Activated CD4-positive, alpha-beta T cell treated with anti-CD3 and anti-CD28 coated beads, Interleukin-2, amount 50 U/mL, for 48 hours (primary cell): ENCODE results near the gene ASB2.

ENCODE experiments used
- DNase-seq, 2 experiments: peaks; one replicate each; pipeline ENCODE4 v3.0.0-alpha.2; 2020

ASB2 gene

DNA sequence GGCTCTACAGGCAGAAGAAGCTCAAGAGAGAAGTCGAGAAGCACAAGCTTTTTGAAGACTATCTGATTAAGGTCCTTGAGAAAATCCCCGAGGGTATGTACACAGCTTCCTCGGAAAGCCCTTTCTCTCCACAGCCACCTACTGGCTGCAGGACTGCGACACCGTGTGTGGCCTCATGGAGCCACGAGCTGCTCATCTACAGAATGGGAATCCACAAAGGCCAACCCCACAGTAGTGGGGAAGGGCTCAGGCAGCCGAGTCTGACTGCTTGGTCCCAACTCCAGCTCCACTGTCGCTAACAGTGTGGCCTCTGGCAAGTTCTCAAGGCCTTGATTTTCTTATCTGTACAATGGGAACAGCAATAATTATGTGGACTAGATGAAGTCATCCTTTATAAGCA, 23.2 kb upstream of the ASB2 start:
- DNase-seq, result no peak

DNA sequence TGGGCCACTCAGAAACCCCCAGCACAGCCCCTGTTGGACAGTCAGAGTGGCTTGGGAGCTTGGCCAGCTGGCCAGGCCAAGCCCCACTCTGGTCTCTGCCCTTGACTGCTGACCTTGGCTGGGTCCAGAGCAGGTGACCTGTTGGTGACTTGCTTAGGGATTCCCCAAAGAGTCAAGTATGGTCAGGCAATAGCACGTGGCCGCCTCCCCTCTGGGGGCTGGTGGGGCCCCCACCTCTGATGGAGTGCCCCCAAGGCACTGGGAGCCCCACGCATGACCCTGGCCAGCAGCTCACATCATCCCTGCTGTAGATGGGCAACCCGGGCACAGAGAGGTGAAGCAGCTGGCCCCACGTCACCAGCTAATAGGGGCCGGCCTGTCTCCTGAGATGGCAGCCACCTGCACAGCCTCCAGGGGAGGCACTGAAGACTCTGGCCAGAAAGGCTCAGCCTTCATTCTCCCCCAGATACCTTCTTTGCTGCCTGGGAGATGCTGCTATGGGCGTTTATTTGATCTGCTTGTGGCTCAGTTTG, 22.6 kb upstream of the ASB2 start:
- DNase-seq, result no peak

DNA sequence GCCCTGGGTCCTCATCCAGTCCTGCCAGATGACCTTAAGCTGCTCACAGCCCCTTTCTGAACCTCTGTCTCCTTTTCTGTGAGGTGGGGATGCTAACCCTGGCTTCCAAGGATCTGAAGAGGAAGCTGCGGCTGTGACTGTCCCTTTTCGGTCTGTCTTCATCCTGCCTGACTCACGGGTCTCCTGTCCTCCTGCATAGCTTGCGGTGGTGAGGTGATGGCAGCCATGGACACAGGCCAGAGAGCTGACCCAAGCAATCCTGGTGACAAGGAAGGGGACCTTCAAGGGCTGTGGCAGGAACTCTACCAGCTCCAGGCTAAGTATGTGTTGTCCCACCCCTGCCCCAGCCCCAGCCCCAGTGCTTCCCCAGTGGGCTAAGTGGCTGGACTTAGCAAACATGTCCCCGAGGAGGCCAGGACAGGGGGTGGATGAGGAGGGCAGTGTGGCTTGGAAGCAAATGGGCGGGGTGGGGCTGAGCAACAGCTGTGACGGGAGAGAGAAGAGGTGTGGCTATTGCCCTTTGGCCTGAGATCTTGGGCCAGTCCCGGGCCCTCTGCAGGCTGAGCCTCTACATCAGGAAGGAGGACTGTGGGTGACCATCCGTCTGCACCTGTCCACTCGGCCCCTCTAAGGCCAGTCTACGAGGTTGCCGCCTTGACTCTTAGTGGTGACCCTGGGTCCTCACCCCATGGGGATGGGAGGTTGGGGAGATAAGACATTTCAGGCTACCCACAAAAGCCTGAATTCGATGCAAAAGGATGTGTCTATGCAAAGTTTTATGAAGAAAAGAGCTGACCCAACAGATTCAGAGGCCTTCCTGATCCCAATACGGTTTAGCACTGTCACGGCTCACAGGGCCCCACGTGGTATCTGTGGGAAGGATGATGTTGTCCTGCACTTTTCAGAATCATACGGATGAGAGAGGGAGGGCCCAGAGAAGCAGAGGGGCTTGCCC, 21.8 kb upstream of the ASB2 start:
- DNase-seq, result no peak

DNA sequence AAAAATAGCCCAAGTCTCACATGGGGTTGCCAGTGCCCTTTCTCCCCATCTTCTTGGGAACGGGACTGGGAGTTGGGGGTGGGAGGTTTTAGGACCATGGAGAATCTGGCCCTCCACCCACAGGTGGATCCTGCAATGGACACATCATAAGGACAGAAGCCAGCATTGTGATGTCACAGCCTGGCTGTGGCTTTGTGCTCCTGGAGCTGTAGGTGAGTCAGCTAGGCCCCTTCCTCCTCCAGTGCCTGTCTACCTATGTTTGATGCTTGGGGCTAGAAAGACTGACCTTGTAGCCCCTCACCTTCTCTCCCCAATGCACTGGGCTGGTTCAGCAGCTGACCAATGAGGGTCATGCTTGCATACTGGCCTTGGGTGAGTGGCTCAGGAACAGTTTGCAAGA, 20.7 kb upstream of the ASB2 start, which contains the start of gene CCDC197:
CCDC197 (plus strand) TSS at position 220 of the 400 bp plus-strand sequence. CDS start 831 bp downstream, outside the sequence.
- DNase-seq, result peak in 1 of 2 experiments; percentile 44

DNA sequence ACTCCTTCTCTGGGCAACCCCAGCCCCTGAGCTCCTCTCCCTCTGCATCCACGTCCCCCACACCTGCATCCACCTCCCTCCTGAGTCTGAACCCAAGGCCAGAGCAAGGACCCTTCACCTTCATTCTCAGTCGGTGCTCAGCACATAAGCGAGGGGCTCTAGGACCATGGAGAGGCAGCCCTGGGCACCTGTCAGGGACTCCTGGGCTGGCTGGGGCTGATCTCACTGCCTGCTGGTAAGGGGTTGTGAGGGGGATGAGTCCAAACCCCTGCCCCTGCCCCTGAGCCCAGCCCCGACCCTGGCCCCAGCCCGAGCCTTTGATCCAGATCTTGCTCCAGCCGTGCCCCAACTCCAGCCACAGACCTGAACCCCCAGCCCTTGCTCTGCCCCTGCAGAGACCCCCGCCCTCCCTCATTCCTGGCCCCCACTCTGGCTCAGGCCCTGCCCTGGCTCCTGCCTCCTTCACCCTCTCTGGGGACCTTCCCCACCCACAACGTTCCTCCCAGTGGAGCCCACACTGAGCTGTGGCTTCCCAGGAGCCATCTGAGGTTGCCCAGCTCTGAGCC, 19.8 kb upstream of the ASB2 start:
- no peak for DNase-seq

DNA sequence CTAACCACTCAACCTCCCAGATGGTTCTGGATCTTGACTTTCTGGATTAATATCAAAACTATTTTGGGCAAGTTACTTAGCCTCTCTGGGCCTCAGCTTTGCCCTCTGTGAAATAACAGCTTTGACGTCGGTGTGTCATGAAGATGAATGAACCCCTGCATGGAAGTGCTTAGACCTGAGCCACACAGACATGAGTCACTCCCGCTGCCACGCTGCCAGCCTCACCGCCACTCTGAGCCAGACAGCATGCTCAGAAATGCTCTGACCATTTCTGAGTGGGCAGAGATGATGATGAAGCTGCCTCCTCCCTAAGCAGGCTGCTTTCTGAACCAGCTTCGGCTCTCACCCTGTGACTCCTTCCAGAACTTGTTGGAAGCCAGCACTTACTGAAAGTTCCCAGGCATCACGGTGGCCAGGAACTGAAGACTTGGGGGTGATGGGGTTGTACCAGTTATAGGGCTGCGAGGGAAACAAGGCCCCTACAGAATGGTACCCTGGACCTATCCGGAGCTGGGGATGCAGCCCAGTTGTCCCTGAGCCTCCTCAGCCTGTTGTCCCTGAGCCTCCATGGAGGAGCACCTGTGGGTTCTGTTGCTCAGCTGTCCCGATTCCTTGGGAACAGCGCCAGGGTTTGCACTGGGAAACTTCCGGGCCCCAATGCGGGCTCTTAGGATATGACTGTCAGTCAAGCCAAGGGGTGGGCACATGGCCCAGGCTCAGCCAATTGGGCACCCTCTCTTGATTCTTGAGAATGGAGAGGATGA, 18.7 kb upstream of the ASB2 start:
- peak; percentile 70 to 77 for DNase-seq

DNA sequence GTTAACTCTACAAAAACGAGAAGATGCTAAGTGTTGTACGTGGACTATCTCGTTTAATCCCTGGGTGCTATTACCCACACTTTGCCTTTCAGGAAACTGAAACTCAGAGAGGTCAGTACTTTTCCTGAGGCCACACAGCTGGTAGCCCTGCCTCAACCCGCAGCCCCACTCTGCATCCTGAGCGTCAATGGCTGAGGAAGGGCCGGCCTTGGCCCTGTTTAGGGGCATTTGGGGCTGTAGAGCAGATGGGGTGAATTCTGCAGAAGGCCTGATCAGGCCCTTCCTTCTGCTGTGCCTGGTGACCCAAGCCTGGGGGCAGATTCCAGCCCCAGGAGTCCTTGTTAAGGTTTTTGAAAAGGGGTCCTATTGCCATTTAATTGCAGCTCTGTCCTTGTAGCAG, 17.0 kb upstream of the ASB2 start:
- no peak for DNase-seq

GRCh38 chr14:93991649-93992048, 15.3 kb upstream of the ASB2 start:
- no peak for DNase-seq

- DNase-seq, result no peak
Measured at GRCh38 chr14:93991212-93991611, 14.8 kb upstream of the ASB2 start.

DNA sequence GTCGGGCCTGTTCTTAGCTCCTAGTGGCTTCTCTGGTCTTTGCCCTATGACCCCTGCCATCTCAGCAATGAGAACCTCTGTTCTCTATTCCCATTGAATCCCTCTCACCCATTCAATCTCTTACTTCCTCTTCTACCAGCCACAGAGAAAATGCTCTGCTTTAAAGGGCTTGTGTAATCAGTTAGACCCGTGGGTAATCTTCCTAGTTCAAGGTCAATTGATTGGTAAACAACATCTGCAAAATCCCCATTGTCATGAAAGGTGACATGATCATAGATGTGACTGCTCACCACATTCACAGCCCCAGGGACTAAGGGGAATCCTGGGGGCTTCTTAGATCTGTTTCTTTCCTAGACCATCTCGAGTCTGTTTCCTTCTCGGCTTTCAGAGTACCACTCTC, 13.6 kb upstream of the ASB2 start:
- DNase-seq, result no peak

- DNase-seq, result no peak
Measured at GRCh38 chr14:93987815-93988476, 11.6 kb upstream of the ASB2 start.

DNA sequence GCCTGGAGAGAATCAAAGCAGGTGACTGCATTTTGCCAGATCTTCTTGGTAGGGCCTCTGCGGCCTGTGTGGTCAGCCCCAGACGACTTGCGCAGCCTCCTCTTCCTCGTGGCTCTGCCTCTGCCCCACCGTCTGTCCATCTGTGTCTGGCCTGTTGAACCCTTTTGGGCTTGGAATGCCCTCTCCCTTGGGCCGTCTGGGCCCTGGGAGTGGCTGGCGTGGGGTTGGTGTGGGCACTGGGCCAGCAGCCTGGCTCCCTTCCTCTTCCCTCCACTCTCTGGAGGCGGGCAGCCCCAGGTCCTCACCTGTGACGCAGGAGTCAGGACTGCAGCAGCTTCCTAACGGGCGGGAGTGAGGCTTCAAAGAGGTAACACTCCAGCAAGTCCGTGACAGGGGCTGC, 11.0 kb upstream of the ASB2 start:
- DNase-seq, result no peak

DNA sequence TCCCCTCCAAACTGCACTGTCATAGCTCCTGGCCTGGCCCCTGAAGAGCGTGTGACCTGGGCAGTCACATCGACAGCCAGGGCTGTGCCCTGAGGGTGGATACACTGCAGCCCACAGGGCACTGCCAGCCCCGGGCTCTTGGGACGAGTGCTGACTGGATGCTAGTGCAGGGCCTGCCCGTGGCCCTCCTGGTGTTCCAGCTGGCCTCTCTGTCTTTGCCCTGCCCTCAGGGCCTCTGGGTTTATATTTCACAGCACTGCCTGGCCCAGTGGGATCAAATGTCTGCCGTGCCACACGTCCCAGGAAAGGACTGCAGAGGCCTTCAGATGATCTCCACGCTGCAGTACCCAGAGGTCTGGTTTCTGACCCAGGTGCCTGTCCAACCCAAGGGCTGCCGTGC, 10.6 kb upstream of the ASB2 start:
- no peak for DNase-seq

GRCh38 chr14:93984987-93985410, 8.6 kb upstream of the ASB2 start:
- DNase-seq, result no peak

DNA sequence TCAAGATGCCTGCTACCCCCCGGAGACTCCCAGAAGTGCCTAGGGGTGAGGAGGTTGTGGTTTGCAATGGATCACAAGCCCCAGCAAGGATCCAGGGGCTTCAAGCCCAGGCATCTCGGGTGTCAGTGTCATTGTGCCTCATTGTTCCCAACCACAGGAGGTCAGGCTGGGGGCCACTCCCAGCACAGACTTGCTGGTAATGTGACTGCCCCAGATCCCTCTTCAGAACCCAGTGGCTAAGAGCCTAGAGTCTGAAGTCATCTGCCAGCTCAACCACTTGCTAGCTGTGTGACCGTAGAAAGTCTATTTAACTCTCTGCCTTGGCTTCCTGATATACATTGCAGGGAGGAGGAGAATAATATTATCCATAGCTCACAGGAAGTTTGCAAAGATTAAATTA, 7.7 kb upstream of the ASB2 start:
- DNase-seq, result no peak

- DNase-seq, result no peak
Measured at GRCh38 chr14:93982230-93983007, 6.0 kb upstream of the ASB2 start.

DNA sequence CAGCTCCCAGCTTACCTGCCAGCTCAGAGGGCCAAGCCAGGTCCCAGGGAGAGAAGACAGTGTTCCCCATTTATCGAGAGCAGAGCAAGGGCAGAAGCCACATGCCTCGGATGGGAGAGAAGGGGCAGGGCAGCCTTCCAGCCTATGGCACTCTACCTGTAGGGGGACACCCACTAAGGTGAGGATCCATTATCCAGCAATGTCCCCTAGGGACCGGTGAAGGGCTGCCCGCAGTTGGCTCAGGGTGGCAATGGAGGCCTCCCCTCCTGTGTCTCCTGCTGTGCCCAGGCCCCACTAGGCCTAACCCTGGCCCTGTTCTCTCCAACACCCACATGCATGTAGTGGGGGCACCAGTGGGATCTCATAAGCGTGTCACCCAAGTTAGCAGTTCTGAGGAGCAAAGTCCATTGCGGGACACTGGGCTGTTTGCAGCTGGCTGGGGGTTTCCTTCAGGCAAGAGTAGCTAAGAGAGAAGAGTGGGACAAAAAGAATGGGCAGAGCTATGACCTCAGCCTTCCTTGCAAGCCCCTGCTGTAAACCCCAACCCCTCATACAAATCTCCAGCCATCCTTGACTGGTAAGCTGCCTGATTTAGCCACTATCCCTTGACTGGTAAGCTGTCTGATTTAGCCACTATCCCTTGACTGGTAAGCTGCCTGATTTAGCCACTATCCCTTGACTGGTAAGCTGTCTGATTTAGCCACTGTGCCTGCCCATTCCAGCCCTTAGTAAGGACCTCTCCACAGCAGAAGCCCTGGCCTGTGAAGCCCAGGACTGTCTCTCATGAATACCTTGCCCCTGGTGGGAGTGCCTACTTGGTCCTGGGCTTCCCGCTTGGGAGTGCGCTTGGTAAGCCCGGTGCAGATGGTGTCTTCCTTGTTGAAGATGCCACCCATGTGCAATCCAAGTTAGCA, 5.2 kb upstream of the ASB2 start:
- DNase-seq, result no peak

DNA sequence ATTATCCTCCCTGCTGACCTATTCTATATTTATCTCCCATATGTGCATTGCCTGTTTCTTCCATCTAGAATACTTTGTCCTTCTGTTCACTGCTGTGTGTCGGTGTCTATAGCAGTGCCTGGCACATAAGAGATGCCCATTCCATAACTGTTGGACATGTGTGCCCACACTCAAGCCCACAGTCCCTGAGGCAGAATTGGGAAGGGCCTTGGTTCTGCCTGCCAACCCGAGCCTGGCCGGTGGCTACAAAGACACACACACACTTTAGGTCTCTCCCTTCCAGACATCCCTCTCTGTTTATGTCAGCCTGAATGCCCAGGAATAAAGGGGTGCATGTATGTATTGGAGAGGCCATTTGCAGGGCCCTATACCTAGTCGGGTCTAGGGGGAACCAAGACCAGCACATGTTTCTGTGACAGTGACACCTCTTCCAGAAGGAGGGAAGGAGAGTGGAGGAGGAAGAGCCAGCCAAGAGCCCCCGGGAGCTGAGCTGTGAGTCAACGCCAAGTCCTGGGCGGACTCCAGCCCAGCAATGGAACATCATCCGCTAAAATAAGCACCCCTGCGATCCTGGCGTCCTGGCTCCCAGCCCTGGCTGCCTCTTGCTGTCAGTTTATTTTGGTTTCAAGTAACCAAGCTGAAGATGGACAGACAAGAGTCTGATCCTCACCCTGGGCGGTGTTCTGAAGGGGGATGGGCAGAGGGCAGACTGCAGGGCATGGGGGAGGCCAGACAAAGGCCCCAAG, 4.3 kb upstream of the ASB2 start:
- DNase-seq, result no peak

DNA sequence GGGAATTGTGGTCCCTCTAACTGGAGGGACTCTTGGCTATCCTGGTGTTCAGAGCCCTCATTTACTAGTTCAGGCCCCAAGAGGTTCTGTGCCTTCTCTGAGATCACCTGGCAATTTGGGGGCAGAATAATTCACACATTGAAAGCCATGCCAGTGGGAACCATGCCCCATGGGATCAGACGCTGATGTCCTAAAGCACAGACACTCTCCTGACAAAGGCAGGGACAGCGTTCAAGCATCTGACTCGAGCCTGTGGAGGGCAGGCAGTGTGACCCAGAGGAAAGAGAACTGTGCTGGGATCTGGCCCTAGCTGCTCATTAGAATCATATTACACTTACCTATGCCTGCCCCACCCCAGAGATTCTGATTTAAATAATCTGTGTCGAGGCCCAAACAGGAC, 2.4 kb upstream of the ASB2 start:
- peak in 1 of 2 experiments; percentile 42 for DNase-seq
